HG03439 (cell line): ENCODE results near the gene JUP.

Experiments used
- ATAC-seq: cut with Tn5 transposase; IDR thresholded peaks from one replicate; pipeline ENCODE4 v1.9.1; 2021; ENCODE audit warnings: mild to moderate bottlenecking, moderate library complexity; ENCODE audit not compliant: unreplicated experiment

The JUP gene

DNA sequence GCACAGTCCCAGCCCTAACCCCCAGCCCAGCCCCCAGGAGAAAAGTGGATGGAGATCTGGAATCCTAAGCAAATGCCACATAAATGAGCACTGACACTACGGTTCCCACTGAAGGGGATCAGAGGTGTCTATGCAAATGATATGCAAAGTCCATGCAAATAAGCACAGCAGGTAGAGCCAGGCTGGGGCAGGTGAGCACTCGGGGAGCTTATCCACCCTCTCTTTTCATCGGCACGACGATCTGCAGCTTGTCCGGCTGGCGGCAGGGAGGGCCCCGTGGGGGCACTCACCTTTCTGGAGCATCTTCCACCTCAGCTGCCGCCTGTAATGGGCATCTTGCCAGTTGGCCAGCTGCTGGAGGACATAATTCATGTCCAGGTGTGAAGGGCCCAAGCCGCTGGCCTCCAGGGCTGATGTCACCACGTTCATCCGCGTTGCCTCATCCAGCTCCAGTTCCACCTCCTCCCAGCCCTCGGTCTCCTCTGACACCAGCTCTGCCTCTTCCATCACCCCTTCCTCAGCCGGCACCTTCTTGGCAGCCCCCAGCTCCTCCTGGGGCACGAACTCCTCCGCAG lies 61.9 kb downstream of the JUP start:
- ATAC-seq, result no peak

DNA sequence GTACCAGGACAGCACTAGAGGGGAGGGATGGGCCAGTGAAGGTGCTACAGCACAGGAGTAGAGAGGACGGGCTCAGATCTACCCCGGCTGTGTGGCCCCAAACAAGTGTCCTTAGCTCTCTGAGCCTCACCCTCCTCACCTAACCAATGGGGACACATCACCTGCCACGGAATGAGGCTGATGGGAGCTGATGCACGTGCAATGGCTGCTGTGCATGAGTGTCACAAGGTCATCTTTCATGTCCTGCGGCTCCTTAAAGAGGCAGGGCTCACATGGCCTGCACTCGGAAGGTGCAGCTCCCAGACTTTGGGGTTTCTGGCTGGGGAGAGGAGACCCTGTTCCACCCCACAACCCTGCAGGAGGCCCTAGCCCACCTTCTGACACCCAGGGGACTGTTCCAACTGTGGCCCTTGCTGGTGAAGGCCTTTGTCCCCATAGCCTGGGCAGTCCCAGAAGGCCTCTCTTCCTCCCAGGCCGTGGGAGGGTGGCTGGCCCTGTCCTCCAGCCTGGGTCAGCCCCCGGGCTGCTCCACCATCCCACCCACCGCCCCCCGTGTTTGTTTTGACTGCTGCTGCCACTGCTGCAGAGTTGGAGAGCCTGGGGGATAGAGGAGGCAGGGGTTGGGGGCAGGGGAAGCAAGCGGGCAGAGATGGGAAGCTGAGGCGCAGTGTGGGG lies 62.6 kb downstream of the JUP start:
- no peak for ATAC-seq

DNA sequence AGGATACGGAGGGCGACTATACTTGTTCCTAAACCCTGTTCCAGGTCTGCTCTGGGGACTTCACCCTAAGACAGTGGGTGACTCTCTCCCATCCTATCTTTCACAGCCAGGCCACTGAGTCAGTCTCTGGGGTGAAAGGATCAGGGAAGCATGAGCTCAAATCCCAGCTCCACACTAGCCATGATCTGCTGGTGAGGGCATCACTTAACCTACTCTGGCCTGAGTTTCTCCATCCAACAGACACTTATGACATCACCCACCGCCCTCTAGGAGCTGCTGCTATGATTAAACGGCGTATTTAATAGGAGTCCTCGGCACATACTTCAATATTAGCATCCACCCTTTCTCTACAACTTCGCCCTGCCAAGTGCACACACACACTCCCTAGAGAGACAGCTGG lies 64.3 kb downstream of the JUP start:
- ATAC-seq, result no peak

DNA sequence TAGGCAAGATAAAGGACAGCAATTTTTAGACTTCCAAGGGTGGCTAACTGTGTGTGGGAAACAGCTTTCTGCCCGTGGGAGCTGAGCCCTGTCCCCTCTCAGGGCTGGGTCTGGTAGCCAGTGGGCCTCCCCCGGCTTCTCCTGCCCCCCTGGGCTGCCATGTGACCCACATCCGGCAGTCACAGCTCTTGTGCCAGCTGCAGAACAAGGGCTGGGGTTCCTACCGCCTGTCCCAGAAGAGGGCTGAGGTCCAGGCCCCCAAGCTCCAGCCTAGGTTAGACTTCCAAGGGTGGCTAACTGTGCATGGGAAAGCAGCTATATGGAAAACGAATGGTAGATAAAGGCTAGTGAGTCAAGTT lies 68.2 kb downstream of the JUP start:
- ATAC-seq, result no peak

DNA sequence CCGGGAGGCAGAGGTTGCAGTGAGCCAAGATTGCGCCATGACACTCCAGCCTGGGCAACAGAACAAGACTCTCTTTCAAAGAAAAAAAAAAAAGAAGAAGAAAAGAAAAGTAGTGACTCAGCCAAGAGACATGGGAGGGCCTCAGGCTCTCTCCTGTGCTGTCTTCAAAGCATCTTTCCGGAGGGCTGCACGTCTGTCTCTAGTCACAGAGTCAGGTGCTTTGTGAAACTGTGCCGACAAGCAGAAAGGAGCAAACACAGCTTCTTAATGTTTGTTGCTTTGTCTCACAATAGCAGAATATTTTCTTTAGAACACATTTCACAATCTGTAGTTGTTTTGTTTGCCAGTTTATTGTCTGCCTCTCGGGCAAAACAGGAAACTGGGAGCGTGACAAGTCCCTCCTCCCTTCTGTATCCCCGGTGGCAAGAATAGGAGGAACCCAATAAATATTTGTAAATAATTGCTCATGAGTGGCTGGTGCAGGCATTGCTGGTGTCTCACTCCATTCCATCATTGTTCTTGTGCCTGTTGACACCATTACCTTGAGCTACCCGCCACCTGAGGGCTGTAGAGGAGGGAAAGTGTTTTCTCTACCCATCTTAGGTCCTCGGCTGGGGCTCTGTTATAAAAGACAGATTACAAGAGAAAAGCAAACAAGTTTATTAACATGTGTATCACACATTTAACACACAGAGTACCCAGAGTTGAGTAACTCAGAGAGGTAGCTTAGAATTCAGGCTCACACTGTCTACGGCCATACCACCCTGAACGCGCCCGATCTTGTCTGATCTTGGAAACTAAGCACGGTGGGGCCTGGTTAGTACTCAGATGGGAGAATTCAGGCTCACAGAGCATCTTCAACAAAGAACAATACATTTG lies 68.9 kb downstream of the JUP start:
- no peak for ATAC-seq

DNA sequence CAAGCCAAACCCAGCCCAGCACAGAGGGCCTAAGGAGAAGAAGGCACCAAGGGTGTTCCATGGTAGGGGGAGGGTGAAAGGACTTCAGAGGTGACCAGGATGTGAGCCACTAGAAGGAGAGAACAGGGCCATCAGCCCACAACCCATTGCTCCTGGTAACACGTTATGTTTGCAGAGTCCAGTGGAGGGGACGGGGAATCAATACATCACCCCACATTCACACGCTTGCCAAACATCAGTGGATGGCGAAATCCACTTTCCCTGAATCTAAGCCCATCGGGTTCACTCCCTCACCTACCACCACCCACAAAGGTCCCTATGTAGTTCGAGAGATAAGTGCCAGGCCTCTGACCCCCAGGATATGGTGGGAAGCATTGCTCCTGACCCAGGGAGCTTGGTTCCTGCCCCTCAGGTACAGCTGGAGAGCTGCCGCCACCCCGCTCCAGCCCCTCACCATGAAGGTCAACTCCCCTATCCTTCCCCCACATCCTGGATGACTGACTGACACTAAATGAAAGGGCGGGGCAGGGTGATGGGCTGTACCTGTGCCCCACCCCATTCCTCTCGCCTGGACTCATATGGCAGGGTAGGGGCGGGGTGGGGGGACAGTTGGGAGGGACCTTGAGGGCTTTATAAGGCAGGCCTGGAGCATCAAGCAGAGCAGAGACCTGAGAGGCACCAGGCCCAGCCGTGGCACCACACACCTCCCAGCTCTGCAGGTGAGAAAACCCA lies 74.7 kb downstream of the JUP start, which contains the start of gene GAST:
Gene GAST (plus strand): TSS at position 663 of the 732 bp plus-strand sequence. CDS start 3,106 bp downstream, outside the sequence.
- ATAC-seq, result no peak

DNA sequence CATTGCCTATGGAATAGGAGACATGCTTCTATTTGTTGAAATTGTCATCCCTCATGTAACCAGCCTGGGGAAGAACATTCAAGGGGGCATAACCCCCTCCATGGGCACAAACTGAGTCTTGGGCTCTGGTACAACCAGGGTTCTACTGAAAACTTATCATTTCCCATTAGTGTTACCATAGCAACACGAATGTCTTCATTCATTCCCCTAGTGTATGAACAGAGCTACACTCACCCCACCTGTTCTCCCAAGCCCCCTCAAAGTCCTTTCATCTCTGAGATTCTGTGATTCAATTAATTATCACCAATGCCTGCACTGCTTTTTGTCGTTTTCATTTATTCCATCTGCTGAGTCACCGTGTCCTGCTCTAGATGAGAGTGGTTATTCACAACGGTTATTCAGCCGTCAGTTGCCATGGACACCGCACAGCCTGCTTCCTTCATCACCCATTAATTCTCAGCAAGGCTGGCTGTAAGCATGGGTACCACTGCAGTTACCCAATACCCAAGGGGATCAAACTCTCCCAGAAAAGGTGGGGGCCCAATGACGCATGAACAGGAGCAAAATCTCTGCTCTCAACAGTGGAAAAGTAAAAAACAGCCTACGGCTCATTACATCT lies 75.9 kb downstream of the JUP start:
- no peak for ATAC-seq

DNA sequence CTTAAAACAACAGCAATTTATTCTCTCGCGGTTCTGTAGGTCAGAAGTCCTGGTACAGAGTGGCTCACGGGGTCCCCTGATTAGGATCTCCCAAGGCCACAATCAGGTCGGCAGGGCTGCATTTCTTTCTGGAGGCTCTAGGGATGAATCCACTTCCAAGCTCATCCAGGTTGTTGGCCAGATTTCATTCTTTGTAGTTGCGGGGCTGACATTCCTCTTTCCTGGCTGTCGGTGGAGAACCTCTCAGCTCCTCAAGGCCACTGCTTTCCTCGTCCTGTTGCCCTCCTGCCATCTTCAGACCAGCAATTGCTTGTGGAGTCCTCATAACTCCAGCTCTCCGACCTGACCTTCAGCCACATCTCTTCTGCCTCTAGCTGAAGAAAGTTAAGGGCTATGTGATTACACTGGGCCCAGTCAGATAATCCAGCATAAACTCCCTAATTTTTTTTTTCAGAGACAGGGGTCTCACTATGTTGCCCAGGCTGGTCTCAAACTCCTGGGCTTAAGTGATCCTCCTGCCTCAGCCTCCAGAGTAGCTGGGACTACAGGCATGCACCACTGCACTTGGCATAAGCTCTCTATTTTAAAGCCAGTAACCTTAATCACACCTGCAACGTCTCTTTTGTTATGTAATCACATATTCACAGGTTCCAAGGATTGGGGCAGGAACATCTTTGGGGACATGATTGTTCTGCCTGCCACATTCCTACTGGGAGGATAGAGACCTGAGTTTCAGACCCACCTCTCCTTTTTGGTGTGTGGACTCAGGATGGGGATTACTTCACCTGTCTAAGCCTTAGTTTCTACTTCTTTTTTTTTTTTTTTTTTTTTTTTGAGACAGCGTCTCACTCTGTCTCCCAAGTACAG lies 78.5 kb downstream of the JUP start:
- no peak for ATAC-seq

DNA sequence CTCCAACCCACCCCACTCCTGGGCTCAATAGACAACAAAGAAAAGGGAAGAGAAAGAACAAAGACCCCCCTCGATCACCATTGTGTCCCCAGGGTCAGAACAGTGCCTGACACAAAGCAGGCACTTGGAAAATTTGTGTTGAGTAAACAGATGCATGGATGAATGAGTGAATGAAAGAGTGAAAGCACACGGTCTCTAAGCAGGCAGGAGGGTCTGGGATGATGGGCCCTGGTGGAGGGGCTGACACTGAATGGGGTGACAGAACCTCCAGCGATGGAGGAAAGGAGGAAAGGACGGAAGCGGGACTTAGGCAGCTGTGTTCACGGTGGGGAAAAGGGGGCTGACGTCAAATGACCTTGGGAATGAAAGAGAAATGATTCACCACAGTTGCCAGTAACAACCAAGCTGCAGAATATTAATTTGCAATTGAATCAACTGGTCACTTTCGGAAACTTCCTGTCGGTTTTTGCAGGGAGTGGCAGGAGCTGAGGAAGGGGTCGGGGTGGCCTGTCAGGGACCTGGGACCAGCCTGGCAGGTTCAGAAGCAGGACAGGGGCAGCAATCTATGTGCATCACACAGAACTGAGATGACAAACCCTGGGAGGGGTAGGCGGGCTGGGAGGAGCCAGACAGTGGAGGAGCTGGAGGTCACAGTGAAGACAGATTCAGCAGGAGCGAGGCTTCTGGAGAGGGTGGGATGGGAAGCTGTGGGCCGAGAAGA lies 81.1 kb downstream of the JUP start:
- no peak for ATAC-seq
